ENCODE results near the gene CDH23. TPM values are rescaled to one million over a fixed set of nuclear protein-coding genes. Genes with fewer than 3 reads are reported as not detected.

Gene CDH23
- 1.9 to 3.1 TPM (median 2.2 TPM) in 5 replicates for total RNA-seq (2022; extraction: Qiagen RNA extraction)

GRCh38 chr10:71396711-71397295 lies at the start of gene CDH23:
Gene CDH23, plus strand, starts transcription at chr10:71396920. Its CDS starts 42,912 bp downstream, at chr10:71439832.

GRCh38 chr10:71719464-71720201 lies 322.9 kb downstream of the CDH23 start, which contains the start of gene C10orf105:
Gene C10orf105, minus strand, starts transcription at chr10:71719778. Its CDS starts 3,441 bp downstream, at chr10:71716337.

GRCh38 chr10:71773221-71773971 lies 376.7 kb downstream of the CDH23 start, which contains the start of gene VSIR:
Gene VSIR, minus strand, starts transcription at chr10:71773520. Its CDS starts 81 bp downstream, at chr10:71773439.

GRCh38 chr10:71850743-71851464 lies 454.2 kb downstream of the CDH23 start, which contains the start of gene PSAP:
Gene PSAP, minus strand, starts transcription at chr10:71851251. Its CDS starts 30 bp downstream, at chr10:71851221.

Other genes starting within 250 kb of the CDH23 start
- gene UNC5B, start 184.3 kb upstream of the CDH23 start, total RNA-seq (2022; extraction: Qiagen RNA extraction), result 2.5 to 3.3 TPM (median 3.1 TPM) in 5 replicates
- 23.8 to 29.2 TPM (median 25.1 TPM) in 5 replicates for gene SLC29A3, start 77.7 kb upstream of the CDH23 start, total RNA-seq (2022; extraction: Qiagen RNA extraction)